Measurements from ENCODE around the gene RAD50. TPM values are rescaled to one million over a fixed set of nuclear protein-coding genes. Genes with fewer than 3 reads are reported as not detected.

RAD50 gene
- total and polyA plus RNA-seq, 2 donors (not counting 1 experiment from before 2014, with no cell fraction given): 21.5 to 35.7 TPM

GRCh38 chr5:132528021-132528420 is 28.8 kb upstream of the RAD50 start:
- Histone ChIP-seq H3K27me3 (ENCODE audit: control insufficient read depth, insufficient read depth, low read length) (peaks cover 5% of the 10 kb centered on the region), H3K9me3 (ENCODE audit: control insufficient read depth, insufficient read depth, low read depth, low read length) (no peaks in the 10 kb centered on the region), H3K36me3 (ENCODE audit: control insufficient read depth, insufficient read depth, low read length) (no peaks in the 10 kb centered on the region), H3K27ac (ENCODE audit: insufficient read depth, low read length) (no peak overlapping the region), H3K4me2 (ENCODE audit: extremely low read depth, insufficient read depth, low read length) (no peak overlapping the region), H3K4me3 (replicated peaks in 1 of 4; ENCODE audit: control extremely low read depth in 1 of 4, insufficient read depth in 1 of 4, low read depth in 3 of 4, low read length in 4 of 4) (no peak overlapping the region), H4K20me1 (ENCODE audit: control insufficient read depth, extremely low read depth, insufficient read depth, low read length) (no peaks in the 10 kb centered on the region), H2AFZ (ENCODE audit: low read length) (no peak overlapping the region), H3K4me1 (ENCODE audit: control insufficient read depth, extremely low read depth, insufficient read depth, low read length) (no peaks in the 10 kb centered on the region), H3K79me2 (ENCODE audit: control insufficient read depth, insufficient read depth, low read length) (no peaks in the 10 kb centered on the region), H3K9ac (ENCODE audit: insufficient read depth, low read length) (no peak overlapping the region)
- no peak for TF ChIP-seq EZH2 (IDR thresholded peaks at IDR 0.05; ENCODE audit: low read length, missing control alignments)
- TF ChIP-seq, protein P1, sequence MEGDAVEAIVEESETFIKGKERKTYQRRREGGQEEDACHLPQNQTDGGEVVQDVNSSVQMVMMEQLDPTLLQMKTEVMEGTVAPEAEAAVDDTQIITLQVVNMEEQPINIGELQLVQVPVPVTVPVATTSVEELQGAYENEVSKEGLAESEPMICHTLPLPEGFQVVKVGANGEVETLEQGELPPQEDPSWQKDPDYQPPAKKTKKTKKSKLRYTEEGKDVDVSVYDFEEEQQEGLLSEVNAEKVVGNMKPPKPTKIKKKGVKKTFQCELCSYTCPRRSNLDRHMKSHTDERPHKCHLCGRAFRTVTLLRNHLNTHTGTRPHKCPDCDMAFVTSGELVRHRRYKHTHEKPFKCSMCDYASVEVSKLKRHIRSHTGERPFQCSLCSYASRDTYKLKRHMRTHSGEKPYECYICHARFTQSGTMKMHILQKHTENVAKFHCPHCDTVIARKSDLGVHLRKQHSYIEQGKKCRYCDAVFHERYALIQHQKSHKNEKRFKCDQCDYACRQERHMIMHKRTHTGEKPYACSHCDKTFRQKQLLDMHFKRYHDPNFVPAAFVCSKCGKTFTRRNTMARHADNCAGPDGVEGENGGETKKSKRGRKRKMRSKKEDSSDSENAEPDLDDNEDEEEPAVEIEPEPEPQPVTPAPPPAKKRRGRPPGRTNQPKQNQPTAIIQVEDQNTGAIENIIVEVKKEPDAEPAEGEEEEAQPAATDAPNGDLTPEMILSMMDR (conservative IDR thresholded peaks at IDR 0.05 in 1 of 2, IDR thresholded peaks at IDR 0.05 in 1 of 2; ENCODE audit: low read depth in 1 of 2, low read length in 2 of 2): no peak
- no peak for DNase-seq (ENCODE audit: low read depth in 2 of 2)

- Histone ChIP-seq H3K27ac (ENCODE audit: insufficient read depth, low read length) (no peak overlapping the region), H3K36me3 (ENCODE audit: control insufficient read depth, insufficient read depth, low read length) (no peaks in the 10 kb centered on the region), H3K4me2 (ENCODE audit: extremely low read depth, insufficient read depth, low read length) (no peak overlapping the region), H3K9me3 (ENCODE audit: control insufficient read depth, insufficient read depth, low read depth, low read length) (no peaks in the 10 kb centered on the region), H4K20me1 (ENCODE audit: control insufficient read depth, extremely low read depth, insufficient read depth, low read length) (no peaks in the 10 kb centered on the region), H3K27me3 (ENCODE audit: control insufficient read depth, insufficient read depth, low read length) (peaks cover 5% of the 10 kb centered on the region), H3K4me3 (replicated peaks in 1 of 4; ENCODE audit: control extremely low read depth in 1 of 4, insufficient read depth in 1 of 4, low read depth in 3 of 4, low read length in 4 of 4) (no peak overlapping the region), H3K4me1 (ENCODE audit: control insufficient read depth, extremely low read depth, insufficient read depth, low read length) (no peaks in the 10 kb centered on the region), H3K79me2 (ENCODE audit: control insufficient read depth, insufficient read depth, low read length) (no peaks in the 10 kb centered on the region), H2AFZ (ENCODE audit: low read length) (no peak overlapping the region), H3K9ac (ENCODE audit: insufficient read depth, low read length) (no peak overlapping the region)
- TF ChIP-seq, protein P1 (conservative IDR thresholded peaks at IDR 0.05 in 1 of 2, IDR thresholded peaks at IDR 0.05 in 1 of 2; ENCODE audit: low read depth in 1 of 2, low read length in 2 of 2): no peak
- no peak for TF ChIP-seq EZH2 (IDR thresholded peaks at IDR 0.05; ENCODE audit: low read length, missing control alignments)
- DNase-seq (ENCODE audit: low read depth in 2 of 2): no peak
These were observed 27.7 kb upstream of the RAD50 start for GRCh38 chr5:132528866-132529634.

DNA sequence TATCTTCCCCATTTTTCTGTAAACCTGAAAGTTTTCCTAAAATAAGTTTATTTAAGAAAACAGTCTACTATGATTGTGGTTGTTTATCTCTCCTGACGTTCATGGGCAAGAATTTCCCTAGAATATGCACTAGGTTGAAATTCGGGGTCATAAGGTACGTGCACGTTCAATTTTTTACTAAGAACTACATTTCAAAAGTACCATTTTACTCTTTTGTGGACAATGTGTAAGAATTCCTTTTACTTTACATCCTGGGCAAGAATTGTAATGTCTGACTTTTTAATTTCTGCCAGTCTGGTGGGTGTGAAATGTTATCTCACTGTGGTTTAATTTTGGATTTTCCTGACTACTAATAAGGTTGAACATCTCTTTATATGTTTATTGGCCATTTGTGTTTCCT is 25.8 kb upstream of the RAD50 start:
- H3K9me3 ChIP-seq (ENCODE audit: control insufficient read depth, insufficient read depth, low read depth, low read length): no peaks in the 10 kb centered on the region
- H4K20me1 ChIP-seq (ENCODE audit: control insufficient read depth, extremely low read depth, insufficient read depth, low read length): no peaks in the 10 kb centered on the region
- no peak overlapping the region for H2AFZ ChIP-seq (ENCODE audit: low read length)
- H3K27me3 ChIP-seq (ENCODE audit: control insufficient read depth, insufficient read depth, low read length): peaks cover 6% of the 10 kb centered on the region
- no peak for DNase-seq (ENCODE audit: low read depth in 2 of 2)
- H3K79me2 ChIP-seq (ENCODE audit: control insufficient read depth, insufficient read depth, low read length): no peaks in the 10 kb centered on the region
- H3K4me2 ChIP-seq (ENCODE audit: extremely low read depth, insufficient read depth, low read length): no peak overlapping the region
- H3K4me3 ChIP-seq (replicated peaks in 1 of 4; ENCODE audit: control extremely low read depth in 1 of 4, insufficient read depth in 1 of 4, low read depth in 3 of 4, low read length in 4 of 4): no peak overlapping the region
- no peaks in the 10 kb centered on the region for H3K36me3 ChIP-seq (ENCODE audit: control insufficient read depth, insufficient read depth, low read length)
- H3K4me1 ChIP-seq (ENCODE audit: control insufficient read depth, extremely low read depth, insufficient read depth, low read length): no peaks in the 10 kb centered on the region
- TF ChIP-seq, protein P1 (conservative IDR thresholded peaks at IDR 0.05 in 1 of 2, IDR thresholded peaks at IDR 0.05 in 1 of 2; ENCODE audit: low read depth in 1 of 2, low read length in 2 of 2): no peak
- no peak for TF ChIP-seq EZH2 (IDR thresholded peaks at IDR 0.05; ENCODE audit: low read length, missing control alignments)
- H3K9ac ChIP-seq (ENCODE audit: insufficient read depth, low read length): no peak overlapping the region
- H3K27ac ChIP-seq (ENCODE audit: insufficient read depth, low read length): no peak overlapping the region

Measured in fibroblast of lung (primary cell).